Endothelial cell of hepatic sinusoid (primary cell): ENCODE data around the gene ANXA2.

Source experiments
- in situ Hi-C: cut with HindIII; loops from 2 replicates; pipeline ENCODE4 v1.10.0; 2017; ENCODE audit warnings: low sequenced_read_pairs

Gene ANXA2

DNA sequence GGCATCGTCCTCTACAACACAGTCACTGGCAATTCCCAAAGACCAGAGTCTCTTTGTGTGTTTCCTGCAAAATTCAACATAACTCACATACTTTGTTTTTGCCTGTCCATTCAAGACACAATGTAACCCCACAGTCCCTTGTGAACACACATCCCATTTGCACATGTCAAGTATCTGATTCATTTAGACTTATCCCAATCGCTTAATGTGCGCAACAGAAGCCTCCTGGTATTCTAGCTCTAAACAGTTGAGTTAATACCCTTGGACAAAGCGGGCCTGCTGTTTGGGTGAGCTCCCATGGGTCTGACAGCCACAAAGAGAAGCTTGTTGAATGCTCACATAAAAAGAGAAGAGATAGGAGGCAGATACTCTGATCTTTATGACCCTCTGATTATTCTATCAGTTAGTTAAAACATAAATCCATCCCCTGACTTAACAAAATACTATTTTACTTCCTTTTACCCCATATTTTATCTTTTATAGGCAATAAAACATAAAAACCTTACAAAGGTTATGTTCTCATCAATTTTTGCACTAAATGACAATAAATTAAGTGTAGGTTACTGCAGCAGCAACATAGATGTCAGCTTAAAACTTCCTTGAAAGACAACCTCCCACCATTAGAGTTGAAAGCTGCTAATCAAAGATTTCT is 79.4 kb downstream of the ANXA2 start:
- in situ Hi-C loops: no loop called here

- in situ Hi-C loops: no loop called here
Measured at GRCh38 chr15:60316961-60317360, 80.8 kb downstream of the ANXA2 start.

GRCh38 chr15:60315878-60316277 is 81.9 kb downstream of the ANXA2 start:
- in situ Hi-C loops: no loop called here

GRCh38 chr15:60313906-60314305 is 83.9 kb downstream of the ANXA2 start:
- in situ Hi-C loops: no loop called here

- in situ Hi-C loops: no loop called here
Measured at GRCh38 chr15:60307034-60307433, 90.8 kb downstream of the ANXA2 start.

DNA sequence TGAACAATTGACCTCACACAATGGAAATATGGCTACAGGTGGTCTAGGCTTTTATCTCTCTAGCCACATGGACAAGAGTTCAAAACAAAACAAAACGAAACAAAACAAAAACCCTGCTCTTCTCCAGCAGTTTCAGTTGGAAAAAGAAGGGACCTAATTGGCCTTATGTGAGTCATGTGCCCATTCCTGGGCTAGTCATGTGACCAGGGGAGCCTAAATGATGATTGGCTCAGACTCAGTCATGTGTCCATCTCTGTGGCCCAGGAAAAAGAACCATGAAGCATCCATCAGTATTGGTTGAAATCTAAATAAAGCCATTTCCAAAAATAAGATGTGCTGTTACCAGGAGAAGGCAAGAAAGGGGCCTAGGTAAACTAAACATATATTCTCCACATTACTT is 96.8 kb downstream of the ANXA2 start:
- in situ Hi-C loops: no loop called here

DNA sequence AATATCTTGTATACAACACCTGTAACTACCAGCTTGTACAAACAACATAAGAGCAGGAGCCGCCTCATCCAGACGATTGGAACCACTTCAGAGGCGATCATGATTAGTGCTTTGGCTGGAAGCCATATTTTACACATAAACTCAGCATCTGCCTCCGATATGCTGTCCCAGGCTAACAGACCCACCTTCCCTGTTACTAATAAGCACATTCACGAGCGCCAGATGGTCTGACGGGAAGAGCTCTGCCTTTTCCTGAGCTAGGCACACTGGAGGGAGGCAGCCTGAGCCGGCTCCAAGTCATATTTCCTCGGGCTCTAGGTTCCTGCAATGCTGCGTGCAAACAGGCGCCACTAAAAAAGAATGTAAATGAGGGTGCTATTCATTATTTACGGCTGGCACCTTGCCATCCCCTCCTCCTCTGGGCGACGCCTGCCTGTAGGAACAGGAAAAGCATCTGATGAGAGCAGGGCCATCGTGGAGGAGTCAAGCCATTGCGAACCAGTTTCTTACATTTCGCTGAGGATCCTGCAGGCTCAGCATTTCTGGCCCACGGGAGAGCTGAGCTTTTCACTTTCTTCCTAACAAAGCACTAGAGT is 98.2 kb downstream of the ANXA2 start:
- in situ Hi-C loops: no loop called here
